Mesenchymal stem cell (in vitro differentiated cells and primary cell): Measurements from ENCODE around the gene SLC35F4.

Experiments
- DNase-seq: peaks from one replicate; pipeline ENCODE4 v3.0.0-alpha.2; 2013
- H2AFZ ChIP-seq: one replicate; pipeline ENCODE4 v1.6.1; 2013; ENCODE audit warnings: low read depth, mild to moderate bottlenecking, control low read depth, inconsistent platforms, low read length, moderate library complexity
- H2AK5ac ChIP-seq: 2 replicates; pipeline ENCODE4 v1.6.1; 2013; ENCODE audit warnings: low read length, moderate library complexity, mild to moderate bottlenecking, inconsistent platforms; ENCODE audit not compliant: severe bottlenecking
- H2BK120ac ChIP-seq: one replicate; pipeline ENCODE4 v1.6.1; 2013; ENCODE audit warnings: low read depth, mild to moderate bottlenecking, inconsistent platforms, low read length, moderate library complexity
- H2BK12ac ChIP-seq, 2 experiments: one replicate each; pipeline ENCODE4 v1.6.1; 2013; ENCODE audit warnings: inconsistent platforms in 2 of 2, low read length in 2 of 2, mild to moderate bottlenecking in 2 of 2, moderate library complexity in 2 of 2, control low read depth in 1 of 2
- H2BK15ac ChIP-seq: one replicate; pipeline ENCODE4 v1.6.1; 2013; ENCODE audit warnings: mild to moderate bottlenecking, low read depth, inconsistent platforms; ENCODE audit not compliant: poor library complexity, severe bottlenecking
- H2BK5ac ChIP-seq: 2 replicates; pipeline ENCODE4 v1.6.1; 2013; ENCODE audit warnings: low read depth, mild to moderate bottlenecking, low read length, control low read depth, inconsistent platforms; ENCODE audit not compliant: poor library complexity, severe bottlenecking
- H3K14ac ChIP-seq, 2 experiments: one replicate each; pipeline ENCODE4 v1.6.1; 2013; ENCODE audit warnings: inconsistent platforms in 2 of 2, low read length in 2 of 2, control low read depth in 1 of 2, mild to moderate bottlenecking in 1 of 2, moderate library complexity in 1 of 2
- H3K18ac ChIP-seq, 2 experiments: one replicate each; pipeline ENCODE4 v1.6.1; 2013; ENCODE audit warnings: inconsistent platforms in 2 of 2, low read length in 2 of 2, control low read depth in 1 of 2, low read depth in 1 of 2, mild to moderate bottlenecking in 1 of 2
- H3K23ac ChIP-seq, 2 experiments: one replicate each; pipeline ENCODE4 v1.6.1; 2013; ENCODE audit warnings: inconsistent platforms in 2 of 2, low read length in 2 of 2, mild to moderate bottlenecking in 2 of 2, moderate library complexity in 2 of 2, control low read depth in 1 of 2
- H3K27ac ChIP-seq: 2 replicates; pipeline ENCODE4 v1.5.1; 2013; ENCODE audit warnings: mild to moderate bottlenecking, moderate library complexity, low read length, control low read depth, inconsistent platforms; ENCODE audit not compliant: poor library complexity, severe bottlenecking
- H3K27me3 ChIP-seq, 2 experiments: 2 replicates each; pipeline versions ENCODE4 v1.6.1 to v1.7.0; 2013; ENCODE audit warnings: low read length in 2 of 2, mild to moderate bottlenecking in 2 of 2, moderate library complexity in 2 of 2, control low read depth in 1 of 2, inconsistent platforms in 1 of 2; ENCODE audit not compliant: control insufficient read depth in 1 of 2, insufficient read depth in 1 of 2
- H3K36me3 ChIP-seq, 2 experiments: 2 replicates each; pipeline versions ENCODE4 v1.6.1 to v1.7.0; 2013; ENCODE audit warnings: low read length in 2 of 2, control low read depth in 1 of 2, inconsistent platforms in 1 of 2, low read depth in 1 of 2, mild to moderate bottlenecking in 1 of 2; ENCODE audit not compliant: insufficient read depth in 2 of 2, control insufficient read depth in 1 of 2
- H3K4ac ChIP-seq, 2 experiments: one replicate each; pipeline ENCODE4 v1.6.1; 2013; ENCODE audit warnings: inconsistent platforms in 2 of 2, low read length in 2 of 2, mild to moderate bottlenecking in 2 of 2, moderate library complexity in 2 of 2, control low read depth in 1 of 2, low read depth in 1 of 2
- H3K4me1 ChIP-seq: 2 replicates; pipeline ENCODE4 v1.6.1; 2013; ENCODE audit warnings: low read depth, low read length, control low read depth; ENCODE audit not compliant: control insufficient read depth, insufficient read depth
- H3K4me2 ChIP-seq: 2 replicates; pipeline ENCODE4 v1.6.1; 2013; ENCODE audit warnings: low read length, mild to moderate bottlenecking, inconsistent platforms; ENCODE audit not compliant: poor library complexity, severe bottlenecking
- H3K4me3 ChIP-seq, 2 experiments: 2 replicates each; pipeline versions ENCODE4 v1.5.1 to v1.7.0; 2013; ENCODE audit warnings: low read length in 2 of 2, mild to moderate bottlenecking in 2 of 2, control low read depth in 1 of 2, low read depth in 1 of 2; ENCODE audit not compliant: insufficient read depth in 1 of 2
- H3K79me1 ChIP-seq: replicated peaks from 2 replicates; pipeline ENCODE4 v1.6.1; 2013; ENCODE audit warnings: mild to moderate bottlenecking, control low read depth, low read length, inconsistent platforms; ENCODE audit not compliant: poor library complexity, severe bottlenecking
- H3K9ac ChIP-seq: 2 replicates; pipeline ENCODE4 v1.7.0; 2013; ENCODE audit warnings: mild to moderate bottlenecking, low read length, moderate library complexity
- H3K9me3 ChIP-seq: 2 replicates; pipeline ENCODE4 v1.7.0; 2013; ENCODE audit warnings: mild to moderate bottlenecking, low read length; ENCODE audit not compliant: control insufficient read depth
- H4K8ac ChIP-seq: one replicate; pipeline ENCODE4 v1.6.1; 2013; ENCODE audit warnings: inconsistent platforms, mild to moderate bottlenecking, low read length, moderate library complexity
- H4K91ac ChIP-seq: one replicate; pipeline ENCODE4 v1.6.1; 2013; ENCODE audit warnings: mild to moderate bottlenecking, low read length, inconsistent platforms
- WGBS: methylation state at CpG from one replicate; pipeline ENCODE4 v1.1.7; 2013; ENCODE audit warnings: mixed read lengths; 5-methylcytosine and 5-hydroxymethylcytosine counted together

SLC35F4 gene

GRCh38 chr14:57847096-57847495 lies 18.8 kb downstream of the SLC35F4 start:
- no peaks in the 10 kb centered on the region for H3K4me1 ChIP-seq
- no peak overlapping the region for H3K14ac ChIP-seq
- no peak overlapping the region for H2BK15ac ChIP-seq
- no peak overlapping the region for H3K23ac ChIP-seq
- no peak overlapping the region for H3K4ac ChIP-seq
- H3K18ac ChIP-seq = no peak overlapping the region
- H3K27me3 ChIP-seq = no peaks in the 10 kb centered on the region
- H3K36me3 ChIP-seq = no peaks in the 10 kb centered on the region
- H2AFZ ChIP-seq = no peak overlapping the region
- no peaks in the 10 kb centered on the region for H3K9me3 ChIP-seq
- no peak overlapping the region for H3K27ac ChIP-seq
- no peak for DNase-seq
- H2BK12ac ChIP-seq = no peak overlapping the region
- H3K79me1 ChIP-seq = no peaks in the 10 kb centered on the region
- H3K4me2 ChIP-seq = no peak overlapping the region
- H3K9ac ChIP-seq = peak overlapping the region; percentile 77
- no peak overlapping the region for H4K8ac ChIP-seq
- no peak overlapping the region for H2BK120ac ChIP-seq
- no peak overlapping the region for H4K91ac ChIP-seq
- H2AK5ac ChIP-seq = no peak overlapping the region
- H3K4me3 ChIP-seq = peak overlapping the region in 1 of 2 experiments; percentile 64
- no peak overlapping the region for H2BK5ac ChIP-seq

DNA sequence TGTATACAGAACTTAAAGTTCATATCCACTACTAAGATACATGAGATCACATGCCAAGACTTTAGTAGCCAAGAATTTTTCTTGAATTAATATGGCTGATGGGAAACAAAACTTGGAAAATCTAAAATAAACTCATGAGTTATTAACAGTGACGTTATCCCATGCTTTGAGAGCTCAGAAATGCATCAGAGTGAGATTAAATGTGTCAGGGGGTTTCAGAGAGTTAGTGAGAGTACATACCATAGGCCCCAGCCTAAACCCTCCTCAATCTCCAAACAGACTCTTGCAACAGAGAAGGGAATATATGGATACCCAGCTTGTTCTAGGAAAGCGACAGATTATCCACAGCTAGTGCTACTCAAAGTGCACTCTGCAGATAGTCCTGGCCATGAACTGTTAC lies 19.3 kb downstream of the SLC35F4 start:
- no peaks in the 10 kb centered on the region for H3K27me3 ChIP-seq
- WGBS = 80% methylated on average over 1 of the region's 2 CpGs

GRCh38 chr14:57845802-57846531 lies 19.9 kb downstream of the SLC35F4 start:
- Histone ChIP-seq H4K91ac (no peak overlapping the region), H3K27me3 (no peaks in the 10 kb centered on the region), H3K4me1 (no peaks in the 10 kb centered on the region), H3K4me2 (no peak overlapping the region), H3K9me3 (no peaks in the 10 kb centered on the region), H3K79me1 (no peaks in the 10 kb centered on the region), H2BK15ac (no peak overlapping the region), H3K18ac (no peak overlapping the region), H2BK12ac (no peak overlapping the region), H3K14ac (no peak overlapping the region), H3K23ac (no peak overlapping the region), H3K4me3 (peak overlapping the region in 1 of 2 experiments; percentile 17), H2BK5ac (no peak overlapping the region), H3K27ac (no peak overlapping the region), H3K36me3 (no peaks in the 10 kb centered on the region), H3K9ac (peak overlapping the region; percentile 77), H2BK120ac (no peak overlapping the region), H2AK5ac (no peak overlapping the region), H3K4ac (no peak overlapping the region), H2AFZ (no peak overlapping the region), H4K8ac (no peak overlapping the region)
- no peak for DNase-seq
- WGBS = 50% methylated on average over 1 of the region's 3 CpGs

More for the DNA sequence above, 19.3 kb downstream of the SLC35F4 start:
- no peak overlapping the region for H3K23ac ChIP-seq
- no peak overlapping the region for H4K8ac ChIP-seq
- no peaks in the 10 kb centered on the region for H3K9me3 ChIP-seq
- no peak overlapping the region for H3K18ac ChIP-seq
- no peak for DNase-seq
- no peaks in the 10 kb centered on the region for H3K79me1 ChIP-seq
- no peak overlapping the region for H3K14ac ChIP-seq
- no peak overlapping the region for H2AFZ ChIP-seq
- no peak overlapping the region for H3K4ac ChIP-seq
- H2BK12ac ChIP-seq = no peak overlapping the region
- no peaks in the 10 kb centered on the region for H3K36me3 ChIP-seq
- H4K91ac ChIP-seq = no peak overlapping the region
- H2BK5ac ChIP-seq = no peak overlapping the region
- no peak overlapping the region for H2AK5ac ChIP-seq
- no peak overlapping the region for H3K27ac ChIP-seq
- no peak overlapping the region for H2BK120ac ChIP-seq
- H3K4me3 ChIP-seq = peak overlapping the region in 1 of 2 experiments; percentile 5
- H3K9ac ChIP-seq = peak overlapping the region; percentile 77
- no peak overlapping the region for H3K4me2 ChIP-seq
- no peaks in the 10 kb centered on the region for H3K4me1 ChIP-seq
- H2BK15ac ChIP-seq = no peak overlapping the region

- Histone ChIP-seq H3K36me3 (no peaks in the 10 kb centered on the region), H3K4me1 (no peaks in the 10 kb centered on the region), H3K18ac (no peak overlapping the region), H2BK15ac (no peak overlapping the region), H3K4ac (no peak overlapping the region), H3K23ac (no peak overlapping the region), H4K91ac (no peak overlapping the region), H3K14ac (no peak overlapping the region), H3K9me3 (no peaks in the 10 kb centered on the region), H2BK12ac (no peak overlapping the region), H2AFZ (no peak overlapping the region), H3K4me3 (peak overlapping the region in 1 of 2 experiments; percentile 17), H4K8ac (no peak overlapping the region), H2BK120ac (no peak overlapping the region), H3K27ac (no peak overlapping the region), H2BK5ac (no peak overlapping the region), H3K79me1 (no peaks in the 10 kb centered on the region), H3K4me2 (no peak overlapping the region), H3K27me3 (no peaks in the 10 kb centered on the region), H2AK5ac (no peak overlapping the region), H3K9ac (peak overlapping the region; percentile 77)
- WGBS = 60% methylated on average over 1 of the region's 3 CpGs
- DNase-seq = no peak
These were observed 20.6 kb downstream of the SLC35F4 start for GRCh38 chr14:57845316-57845715.
